RWPE2 (cell line): ENCODE measurements around the gene KLHL29.

Experiments used
- ATAC-seq: fragments of 200-7000 bp; cut with Tn5 transposase; 3 replicates; pipeline ENCODE4 v1.9.1; 2021; ENCODE audit warnings: low read depth
- DNase-seq: peaks from one replicate; pipeline ENCODE4 v3.0.0-alpha.2; 2020; ENCODE audit warnings: low spot score
- H3K27ac ChIP-seq: fragments of 450-650 bp; 2 replicates; pipeline ENCODE4 v1.5.1; 2017; ENCODE audit warnings: mild to moderate bottlenecking; ENCODE audit not compliant: poor library complexity, severe bottlenecking
- H3K27me3 ChIP-seq: fragments of 250-450 bp; sonication (Bioruptor Pico); 2 replicates; pipeline ENCODE4 v1.5.1; 2021; ENCODE audit warnings: mild to moderate bottlenecking, moderate library complexity; ENCODE audit not compliant: insufficient read depth, poor library complexity, severe bottlenecking
- H3K36me3 ChIP-seq: fragments of 250-450 bp; sonication (Bioruptor Pico); 2 replicates; pipeline ENCODE4 v1.5.1; 2020; ENCODE audit warnings: low read depth, mild to moderate bottlenecking, moderate library complexity
- H3K4me1 ChIP-seq: fragments of 250-450 bp; sonication (Bioruptor Pico); 2 replicates; pipeline ENCODE4 v1.5.1; 2021; ENCODE audit warnings: mild to moderate bottlenecking, moderate library complexity; ENCODE audit not compliant: insufficient read depth, poor library complexity, severe bottlenecking
- H3K4me3 ChIP-seq: fragments of 250-450 bp; sonication (Bioruptor Pico); 2 replicates; pipeline ENCODE4 v1.5.1; 2021; ENCODE audit warnings: mild to moderate bottlenecking, moderate library complexity; ENCODE audit not compliant: severe bottlenecking
- H3K9me3 ChIP-seq: fragments of 250-450 bp; sonication (Bioruptor Pico); 2 replicates; pipeline ENCODE4 v1.5.1; 2021; ENCODE audit warnings: mild to moderate bottlenecking, moderate library complexity; ENCODE audit not compliant: severe bottlenecking
- CTCF ChIP-seq: fragments of 450-650 bp; IDR thresholded peaks from one replicate; pipeline ENCODE4 v1.5.1; 2017; ENCODE audit warnings: mild to moderate bottlenecking, moderate library complexity; ENCODE audit not compliant: poor library complexity, severe bottlenecking

The KLHL29 gene

GRCh38 chr2:23603156-23603555 lies 218.2 kb downstream of the KLHL29 start:
- no peaks in the 10 kb centered on the region for H3K4me1 ChIP-seq
- H3K27me3 ChIP-seq = no peaks in the 10 kb centered on the region
- H3K27ac ChIP-seq = no peak overlapping the region
- DNase-seq (no peak), ATAC-seq (no peak)
- TF ChIP-seq CTCF = no peak
- no peak overlapping the region for H3K4me3 ChIP-seq
- no peaks in the 10 kb centered on the region for H3K36me3 ChIP-seq
- H3K9me3 ChIP-seq = no peaks in the 10 kb centered on the region

GRCh38 chr2:23603581-23603980 lies 218.6 kb downstream of the KLHL29 start:
- Histone ChIP-seq H3K9me3 (no peaks in the 10 kb centered on the region), H3K4me3 (no peak overlapping the region), H3K27ac (no peak overlapping the region), H3K4me1 (no peaks in the 10 kb centered on the region), H3K27me3 (no peaks in the 10 kb centered on the region), H3K36me3 (no peaks in the 10 kb centered on the region)
- DNase-seq (no peak), ATAC-seq (no peak)
- TF ChIP-seq CTCF = no peak

GRCh38 chr2:23604731-23605130 lies 219.8 kb downstream of the KLHL29 start:
- H3K4me1 ChIP-seq = no peaks in the 10 kb centered on the region
- H3K36me3 ChIP-seq = no peaks in the 10 kb centered on the region

GRCh38 chr2:23605236-23605635 lies 220.3 kb downstream of the KLHL29 start:
- Histone ChIP-seq H3K4me1 (no peaks in the 10 kb centered on the region), H3K27ac (no peak overlapping the region), H3K36me3 (no peaks in the 10 kb centered on the region), H3K4me3 (no peak overlapping the region), H3K9me3 (no peaks in the 10 kb centered on the region), H3K27me3 (no peaks in the 10 kb centered on the region)
- DNase-seq (no peak), ATAC-seq (no peak)
- no peak for TF ChIP-seq CTCF

More at GRCh38 chr2:23604731-23605130, 219.8 kb downstream of the KLHL29 start:
- ATAC-seq (no peak), DNase-seq (no peak)
- no peaks in the 10 kb centered on the region for H3K9me3 ChIP-seq
- no peak overlapping the region for H3K4me3 ChIP-seq
- TF ChIP-seq CTCF = no peak
- H3K27ac ChIP-seq = no peak overlapping the region
- H3K27me3 ChIP-seq = no peaks in the 10 kb centered on the region

GRCh38 chr2:23606196-23606595 lies 221.2 kb downstream of the KLHL29 start:
- Histone ChIP-seq H3K36me3 (no peaks in the 10 kb centered on the region), H3K4me1 (no peaks in the 10 kb centered on the region), H3K4me3 (no peak overlapping the region), H3K27me3 (no peaks in the 10 kb centered on the region), H3K27ac (no peak overlapping the region), H3K9me3 (no peaks in the 10 kb centered on the region)
- DNase-seq (no peak), ATAC-seq (no peak)
- no peak for TF ChIP-seq CTCF
